ENCODE data around the gene EMD. TPM values are rescaled to one million over a fixed set of nuclear protein-coding genes. Genes with fewer than 3 reads are reported as not detected.

EMD gene
- total RNA-seq, 2 donors from 2014 or later: 41.5 to 47.0 TPM

GRCh38 chrX:154348114-154348531 is 31.0 kb upstream of the EMD start:
- no peak for TF ChIP-seq CTCF (IDR thresholded peaks at IDR 0.05)
- Histone ChIP-seq H3K27me3 (no peaks in the 10 kb centered on the region), H3K4me3 (no peak overlapping the region), H3K36me3 (peaks cover 45% of the 10 kb centered on the region), H3K4me1 (no peaks in the 10 kb centered on the region), H3K9me3 (no peaks in the 10 kb centered on the region), H3K27ac (peak overlapping the region in 1 of 2 donors; percentile 46)
- no peak for DNase-seq (ENCODE audit: low spot score)

- TF ChIP-seq CTCF (IDR thresholded peaks at IDR 0.05): no peak
- no peaks in the 10 kb centered on the region for H3K4me1 ChIP-seq
- peak overlapping the region in 1 of 2 donors; percentile 46 for H3K27ac ChIP-seq
- peaks cover 52% of the 10 kb centered on the region for H3K36me3 ChIP-seq
- H3K4me3 ChIP-seq: no peak overlapping the region
- no peaks in the 10 kb centered on the region for H3K27me3 ChIP-seq
- no peaks in the 10 kb centered on the region for H3K9me3 ChIP-seq
- no peak for DNase-seq (ENCODE audit: low spot score)
Observed at GRCh38 chrX:154348646-154349358, 30.3 kb upstream of the EMD start.

- no peak for DNase-seq (ENCODE audit: low spot score)
Observed at GRCh38 chrX:154349359-154349935, 29.6 kb upstream of the EMD start.

GRCh38 chrX:154349979-154350378 is 29.1 kb upstream of the EMD start:
- no peak overlapping the region for H3K27ac ChIP-seq

More at GRCh38 chrX:154349359-154349935, 29.6 kb upstream of the EMD start:
- no peaks in the 10 kb centered on the region for H3K27me3 ChIP-seq
- H3K4me1 ChIP-seq: no peaks in the 10 kb centered on the region
- no peak overlapping the region for H3K27ac ChIP-seq
- no peak overlapping the region for H3K4me3 ChIP-seq
- H3K36me3 ChIP-seq: peaks cover 58% of the 10 kb centered on the region
- H3K9me3 ChIP-seq: no peaks in the 10 kb centered on the region
- no peak for TF ChIP-seq CTCF (IDR thresholded peaks at IDR 0.05)

GRCh38 chrX:154350429-154351182 is 28.5 kb upstream of the EMD start:
- H3K4me3 ChIP-seq: no peak overlapping the region
- TF ChIP-seq CTCF (IDR thresholded peaks at IDR 0.05): no peak
- H3K27ac ChIP-seq: peak overlapping the region in 1 of 2 donors; percentile 11
- no peaks in the 10 kb centered on the region for H3K9me3 ChIP-seq
- peaks cover 70% of the 10 kb centered on the region for H3K36me3 ChIP-seq
- H3K27me3 ChIP-seq: no peaks in the 10 kb centered on the region
- H3K4me1 ChIP-seq: no peaks in the 10 kb centered on the region
- no peak for DNase-seq (ENCODE audit: low spot score)

More at GRCh38 chrX:154349979-154350378, 29.1 kb upstream of the EMD start:
- TF ChIP-seq CTCF (IDR thresholded peaks at IDR 0.05): no peak
- Histone ChIP-seq H3K9me3 (no peaks in the 10 kb centered on the region), H3K4me1 (no peaks in the 10 kb centered on the region), H3K4me3 (no peak overlapping the region), H3K36me3 (peaks cover 63% of the 10 kb centered on the region), H3K27me3 (no peaks in the 10 kb centered on the region)
- no peak for DNase-seq (ENCODE audit: low spot score)
